ENCODE results near the gene TM6SF1.

DNA sequence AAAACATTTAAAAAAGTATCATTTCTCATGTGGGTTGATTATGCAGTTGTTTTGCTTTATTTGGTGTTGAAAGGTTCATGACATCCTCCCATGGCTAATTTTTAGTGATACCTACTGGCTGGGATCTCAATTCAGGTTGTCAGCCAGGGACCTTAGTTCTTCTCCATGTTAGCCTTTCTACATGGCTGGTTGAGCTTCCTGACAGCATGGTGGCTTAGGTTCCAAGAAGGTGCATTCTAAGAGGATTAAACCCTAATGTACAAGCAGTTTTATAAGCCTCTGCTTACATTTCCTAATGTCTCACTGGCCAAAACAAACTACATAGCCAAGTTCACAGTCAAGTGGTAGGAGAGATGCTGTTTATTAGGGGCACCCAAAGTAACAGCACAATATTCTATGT, 9.4 kb upstream of the TM6SF1 start:
- TF ChIP-seq RAD21 (IDR thresholded peaks at IDR 0.05 in 1 of 2, conservative IDR thresholded peaks at IDR 0.05 in 1 of 2; ENCODE audit: low read depth in 2 of 2, low read length in 2 of 2) (no peak), GABPA (IDR thresholded peaks at IDR 0.05; ENCODE audit: borderline replicate concordance, insufficient read depth, low read length) (no peak), TCF12 (IDR thresholded peaks at IDR 0.05; ENCODE audit: low read depth, low read length) (no peak), POLR2A (IDR thresholded peaks at IDR 0.05; ENCODE audit: control extremely low read depth in 1 of 2, low read depth in 2 of 2, low read length in 2 of 2) (no peak), NANOG (IDR thresholded peaks at IDR 0.05; ENCODE audit: insufficient read depth, low read depth, low read length, poor library complexity, severe bottlenecking) (no peak), YY1 (IDR thresholded peaks at IDR 0.05; ENCODE audit: low read depth, low read length) (no peak), JUN (IDR thresholded peaks at IDR 0.05; ENCODE audit: low read depth, low read length) (no peak), TAF1 (IDR thresholded peaks at IDR 0.05; ENCODE audit: low read depth, low read length) (no peak), EP300 (IDR thresholded peaks at IDR 0.05; ENCODE audit: borderline replicate concordance in 1 of 2, low read depth in 2 of 2, low read length in 2 of 2) (no peak), POLR2AphosphoS5 (IDR thresholded peaks at IDR 0.05; ENCODE audit: low read depth, low read length) (no peak), BCL11A (IDR thresholded peaks at IDR 0.05; ENCODE audit: low read depth in 2 of 2, low read length in 2 of 2) (no peak)
- TF ChIP-seq, protein P1, sequence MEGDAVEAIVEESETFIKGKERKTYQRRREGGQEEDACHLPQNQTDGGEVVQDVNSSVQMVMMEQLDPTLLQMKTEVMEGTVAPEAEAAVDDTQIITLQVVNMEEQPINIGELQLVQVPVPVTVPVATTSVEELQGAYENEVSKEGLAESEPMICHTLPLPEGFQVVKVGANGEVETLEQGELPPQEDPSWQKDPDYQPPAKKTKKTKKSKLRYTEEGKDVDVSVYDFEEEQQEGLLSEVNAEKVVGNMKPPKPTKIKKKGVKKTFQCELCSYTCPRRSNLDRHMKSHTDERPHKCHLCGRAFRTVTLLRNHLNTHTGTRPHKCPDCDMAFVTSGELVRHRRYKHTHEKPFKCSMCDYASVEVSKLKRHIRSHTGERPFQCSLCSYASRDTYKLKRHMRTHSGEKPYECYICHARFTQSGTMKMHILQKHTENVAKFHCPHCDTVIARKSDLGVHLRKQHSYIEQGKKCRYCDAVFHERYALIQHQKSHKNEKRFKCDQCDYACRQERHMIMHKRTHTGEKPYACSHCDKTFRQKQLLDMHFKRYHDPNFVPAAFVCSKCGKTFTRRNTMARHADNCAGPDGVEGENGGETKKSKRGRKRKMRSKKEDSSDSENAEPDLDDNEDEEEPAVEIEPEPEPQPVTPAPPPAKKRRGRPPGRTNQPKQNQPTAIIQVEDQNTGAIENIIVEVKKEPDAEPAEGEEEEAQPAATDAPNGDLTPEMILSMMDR (IDR thresholded peaks at IDR 0.05; ENCODE audit: control extremely low read depth in 1 of 3, insufficient read depth in 1 of 3, low read depth in 1 of 3, low read length in 3 of 3), result no peak
- TF ChIP-seq, protein P2, sequence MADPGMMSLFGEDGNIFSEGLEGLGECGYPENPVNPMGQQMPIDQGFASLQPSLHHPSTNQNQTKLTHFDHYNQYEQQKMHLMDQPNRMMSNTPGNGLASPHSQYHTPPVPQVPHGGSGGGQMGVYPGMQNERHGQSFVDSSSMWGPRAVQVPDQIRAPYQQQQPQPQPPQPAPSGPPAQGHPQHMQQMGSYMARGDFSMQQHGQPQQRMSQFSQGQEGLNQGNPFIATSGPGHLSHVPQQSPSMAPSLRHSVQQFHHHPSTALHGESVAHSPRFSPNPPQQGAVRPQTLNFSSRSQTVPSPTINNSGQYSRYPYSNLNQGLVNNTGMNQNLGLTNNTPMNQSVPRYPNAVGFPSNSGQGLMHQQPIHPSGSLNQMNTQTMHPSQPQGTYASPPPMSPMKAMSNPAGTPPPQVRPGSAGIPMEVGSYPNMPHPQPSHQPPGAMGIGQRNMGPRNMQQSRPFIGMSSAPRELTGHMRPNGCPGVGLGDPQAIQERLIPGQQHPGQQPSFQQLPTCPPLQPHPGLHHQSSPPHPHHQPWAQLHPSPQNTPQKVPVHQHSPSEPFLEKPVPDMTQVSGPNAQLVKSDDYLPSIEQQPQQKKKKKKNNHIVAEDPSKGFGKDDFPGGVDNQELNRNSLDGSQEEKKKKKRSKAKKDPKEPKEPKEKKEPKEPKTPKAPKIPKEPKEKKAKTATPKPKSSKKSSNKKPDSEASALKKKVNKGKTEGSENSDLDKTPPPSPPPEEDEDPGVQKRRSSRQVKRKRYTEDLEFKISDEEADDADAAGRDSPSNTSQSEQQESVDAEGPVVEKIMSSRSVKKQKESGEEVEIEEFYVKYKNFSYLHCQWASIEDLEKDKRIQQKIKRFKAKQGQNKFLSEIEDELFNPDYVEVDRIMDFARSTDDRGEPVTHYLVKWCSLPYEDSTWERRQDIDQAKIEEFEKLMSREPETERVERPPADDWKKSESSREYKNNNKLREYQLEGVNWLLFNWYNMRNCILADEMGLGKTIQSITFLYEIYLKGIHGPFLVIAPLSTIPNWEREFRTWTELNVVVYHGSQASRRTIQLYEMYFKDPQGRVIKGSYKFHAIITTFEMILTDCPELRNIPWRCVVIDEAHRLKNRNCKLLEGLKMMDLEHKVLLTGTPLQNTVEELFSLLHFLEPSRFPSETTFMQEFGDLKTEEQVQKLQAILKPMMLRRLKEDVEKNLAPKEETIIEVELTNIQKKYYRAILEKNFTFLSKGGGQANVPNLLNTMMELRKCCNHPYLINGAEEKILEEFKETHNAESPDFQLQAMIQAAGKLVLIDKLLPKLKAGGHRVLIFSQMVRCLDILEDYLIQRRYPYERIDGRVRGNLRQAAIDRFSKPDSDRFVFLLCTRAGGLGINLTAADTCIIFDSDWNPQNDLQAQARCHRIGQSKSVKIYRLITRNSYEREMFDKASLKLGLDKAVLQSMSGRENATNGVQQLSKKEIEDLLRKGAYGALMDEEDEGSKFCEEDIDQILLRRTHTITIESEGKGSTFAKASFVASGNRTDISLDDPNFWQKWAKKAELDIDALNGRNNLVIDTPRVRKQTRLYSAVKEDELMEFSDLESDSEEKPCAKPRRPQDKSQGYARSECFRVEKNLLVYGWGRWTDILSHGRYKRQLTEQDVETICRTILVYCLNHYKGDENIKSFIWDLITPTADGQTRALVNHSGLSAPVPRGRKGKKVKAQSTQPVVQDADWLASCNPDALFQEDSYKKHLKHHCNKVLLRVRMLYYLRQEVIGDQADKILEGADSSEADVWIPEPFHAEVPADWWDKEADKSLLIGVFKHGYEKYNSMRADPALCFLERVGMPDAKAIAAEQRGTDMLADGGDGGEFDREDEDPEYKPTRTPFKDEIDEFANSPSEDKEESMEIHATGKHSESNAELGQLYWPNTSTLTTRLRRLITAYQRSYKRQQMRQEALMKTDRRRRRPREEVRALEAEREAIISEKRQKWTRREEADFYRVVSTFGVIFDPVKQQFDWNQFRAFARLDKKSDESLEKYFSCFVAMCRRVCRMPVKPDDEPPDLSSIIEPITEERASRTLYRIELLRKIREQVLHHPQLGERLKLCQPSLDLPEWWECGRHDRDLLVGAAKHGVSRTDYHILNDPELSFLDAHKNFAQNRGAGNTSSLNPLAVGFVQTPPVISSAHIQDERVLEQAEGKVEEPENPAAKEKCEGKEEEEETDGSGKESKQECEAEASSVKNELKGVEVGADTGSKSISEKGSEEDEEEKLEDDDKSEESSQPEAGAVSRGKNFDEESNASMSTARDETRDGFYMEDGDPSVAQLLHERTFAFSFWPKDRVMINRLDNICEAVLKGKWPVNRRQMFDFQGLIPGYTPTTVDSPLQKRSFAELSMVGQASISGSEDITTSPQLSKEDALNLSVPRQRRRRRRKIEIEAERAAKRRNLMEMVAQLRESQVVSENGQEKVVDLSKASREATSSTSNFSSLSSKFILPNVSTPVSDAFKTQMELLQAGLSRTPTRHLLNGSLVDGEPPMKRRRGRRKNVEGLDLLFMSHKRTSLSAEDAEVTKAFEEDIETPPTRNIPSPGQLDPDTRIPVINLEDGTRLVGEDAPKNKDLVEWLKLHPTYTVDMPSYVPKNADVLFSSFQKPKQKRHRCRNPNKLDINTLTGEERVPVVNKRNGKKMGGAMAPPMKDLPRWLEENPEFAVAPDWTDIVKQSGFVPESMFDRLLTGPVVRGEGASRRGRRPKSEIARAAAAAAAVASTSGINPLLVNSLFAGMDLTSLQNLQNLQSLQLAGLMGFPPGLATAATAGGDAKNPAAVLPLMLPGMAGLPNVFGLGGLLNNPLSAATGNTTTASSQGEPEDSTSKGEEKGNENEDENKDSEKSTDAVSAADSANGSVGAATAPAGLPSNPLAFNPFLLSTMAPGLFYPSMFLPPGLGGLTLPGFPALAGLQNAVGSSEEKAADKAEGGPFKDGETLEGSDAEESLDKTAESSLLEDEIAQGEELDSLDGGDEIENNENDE (IDR thresholded peaks at IDR 0.05; ENCODE audit: insufficient replicate concordance, low read length), result no peak
- TF ChIP-seq, protein P3, sequence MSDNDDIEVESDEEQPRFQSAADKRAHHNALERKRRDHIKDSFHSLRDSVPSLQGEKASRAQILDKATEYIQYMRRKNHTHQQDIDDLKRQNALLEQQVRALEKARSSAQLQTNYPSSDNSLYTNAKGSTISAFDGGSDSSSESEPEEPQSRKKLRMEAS (IDR thresholded peaks at IDR 0.05), result no peak

Measured in H1 (cell line).